OCI-LY1 (cell line): ENCODE results near the gene HCRTR1.

Experiments
- H2AFZ ChIP-seq: fragments of 200-600 bp; sonication (generic), shearing (Covaris generic); 2 replicates; pipeline ENCODE4 v1.6.0; 2014; ENCODE audit warnings: antibody characterized with exemption, mild to moderate bottlenecking, low read length
- H3F3A ChIP-seq: fragments of 200-600 bp; sonication (generic), shearing (Covaris generic); 2 replicates; pipeline ENCODE4 v1.6.0; 2014; ENCODE audit warnings: mild to moderate bottlenecking, antibody characterized with exemption, low read length, moderate library complexity; ENCODE audit not compliant: insufficient read depth
- H3K27ac ChIP-seq: fragments of 200-600 bp; sonication (generic); 2 replicates; pipeline ENCODE4 v1.5.1; 2014; ENCODE audit warnings: low read length, mixed run types, mild to moderate bottlenecking, low read depth; ENCODE audit not compliant: poor library complexity, severe bottlenecking
- H3K27me3 ChIP-seq: fragments of 200-600 bp; sonication (generic); 2 replicates; pipeline ENCODE4 v1.6.0; 2014; ENCODE audit warnings: antibody characterized with exemption, mild to moderate bottlenecking, low read length, moderate library complexity; ENCODE audit not compliant: insufficient read depth
- H3K36me3 ChIP-seq: fragments of 200-600 bp; sonication (generic); 2 replicates; pipeline ENCODE4 v1.6.1; 2014; ENCODE audit warnings: mild to moderate bottlenecking, antibody characterized with exemption, low read length, moderate library complexity, mixed read lengths; ENCODE audit not compliant: insufficient read depth
- H3K4me1 ChIP-seq: fragments of 200-600 bp; sonication (generic); 2 replicates; pipeline ENCODE4 v1.5.1; 2014; ENCODE audit warnings: mild to moderate bottlenecking, low read length, moderate library complexity; ENCODE audit not compliant: insufficient read depth, severe bottlenecking
- H3K4me2 ChIP-seq: fragments of 200-600 bp; sonication (generic), shearing (Covaris generic); 2 replicates; pipeline ENCODE4 v1.6.1; 2014; ENCODE audit warnings: low read length
- H3K4me3 ChIP-seq: fragments of 200-600 bp; sonication (generic); 2 replicates; pipeline ENCODE4 v1.5.1; 2014; ENCODE audit warnings: low read length, low read depth, mild to moderate bottlenecking, mixed read lengths; ENCODE audit not compliant: poor library complexity, severe bottlenecking
- H3K79me2 ChIP-seq: fragments of 200-600 bp; shearing (Covaris generic); 2 replicates; pipeline ENCODE4 v1.6.1; 2016; ENCODE audit warnings: mixed run types, low read length, mixed read lengths; ENCODE audit not compliant: insufficient read depth
- H3K9ac ChIP-seq: fragments of 200-600 bp; sonication (generic), shearing (Covaris generic); 2 replicates; pipeline ENCODE4 v1.6.1; 2014; ENCODE audit warnings: mild to moderate bottlenecking, low read length, mixed read lengths
- H3K9me2 ChIP-seq: fragments of 200-600 bp; sonication (generic), shearing (Covaris generic); 2 replicates; pipeline ENCODE4 v1.6.1; 2014; ENCODE audit warnings: low read depth, mild to moderate bottlenecking, low read length, mixed read lengths
- H3K9me3 ChIP-seq: fragments of 200-600 bp; shearing (Covaris generic); 2 replicates; pipeline ENCODE4 v1.6.1; 2014; ENCODE audit warnings: low read length, mixed read lengths
- H4K20me1 ChIP-seq: fragments of 200-600 bp; sonication (generic), shearing (Covaris generic); 2 replicates; pipeline ENCODE4 v1.6.0; 2016; ENCODE audit warnings: mild to moderate bottlenecking, low read length; ENCODE audit not compliant: insufficient read depth
- CTCF ChIP-seq: fragments of 200-600 bp; sonication (generic), shearing (Covaris generic); IDR thresholded peaks from 2 replicates; pipeline ENCODE4 v1.5.1; 2017; ENCODE audit warnings: mild to moderate bottlenecking, antibody characterized with exemption, low read length, moderate library complexity, mixed read lengths
- EZH2 ChIP-seq: fragments of 200-600 bp; sonication (generic), shearing (Covaris generic); IDR thresholded peaks from 2 replicates; pipeline ENCODE4 v1.8.0; 2017; ENCODE audit warnings: borderline replicate concordance, mixed run types, mild to moderate bottlenecking, antibody characterized with exemption, low read length, moderate library complexity, mixed read lengths

Gene HCRTR1

DNA sequence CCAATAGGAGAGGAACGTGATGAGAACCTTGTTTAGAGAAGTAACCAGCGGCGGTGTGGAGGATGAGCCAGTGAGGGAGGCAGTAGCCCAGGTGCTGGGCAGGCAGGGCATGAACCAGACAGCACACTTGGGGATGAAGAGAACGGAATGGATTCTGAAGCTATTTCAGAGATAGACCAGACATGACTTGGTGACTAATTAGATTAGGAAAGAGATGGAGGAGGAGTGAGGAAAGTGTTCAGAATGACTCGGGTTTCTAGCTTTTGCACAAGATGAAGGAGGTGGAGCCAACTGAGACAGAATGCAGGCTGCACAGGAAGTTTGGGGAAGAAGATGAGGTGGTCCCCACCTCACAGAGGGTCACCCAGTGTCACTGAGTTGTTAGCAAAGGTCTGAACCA is 22.1 kb downstream of the HCRTR1 start:
- H2AFZ ChIP-seq, result no peak overlapping the region
- no peaks in the 10 kb centered on the region for H3F3A ChIP-seq
- no peaks in the 10 kb centered on the region for H3K9me3 ChIP-seq
- no peak for TF ChIP-seq CTCF
- no peak for TF ChIP-seq EZH2
- peaks cover 14% of the 10 kb centered on the region; the same call in 1 of the 2 replicates for H3K36me3 ChIP-seq
- H3K9me2 ChIP-seq, result no peaks in the 10 kb centered on the region
- H3K4me2 ChIP-seq, result peak overlapping the region; percentile 18; the same call in 1 of the 2 replicates
- no peaks in the 10 kb centered on the region for H4K20me1 ChIP-seq
- H3K4me3 ChIP-seq, result no peak overlapping the region
- no peak overlapping the region; the same call in 1 of the 2 replicates for H3K9ac ChIP-seq
- H3K27ac ChIP-seq, result no peak overlapping the region
- H3K4me1 ChIP-seq, result peaks cover 40% of the 10 kb centered on the region
- H3K79me2 ChIP-seq, result peaks cover 62% of the 10 kb centered on the region
- H3K27me3 ChIP-seq, result no peaks in the 10 kb centered on the region

GRCh38 chr1:31640179-31640578 is 22.7 kb downstream of the HCRTR1 start:
- Histone ChIP-seq H3K79me2 (peaks cover 62% of the 10 kb centered on the region), H2AFZ (no peak overlapping the region), H3K9ac (no peak overlapping the region; the same call in 1 of the 2 replicates), H3K27ac (no peak overlapping the region), H3K4me3 (no peak overlapping the region), H3K4me1 (peaks cover 40% of the 10 kb centered on the region), H3K9me2 (no peaks in the 10 kb centered on the region), H3K4me2 (no peak overlapping the region), H3K36me3 (peaks cover 8% of the 10 kb centered on the region; the same call in 1 of the 2 replicates), H3F3A (no peaks in the 10 kb centered on the region), H3K27me3 (no peaks in the 10 kb centered on the region), H3K9me3 (no peaks in the 10 kb centered on the region), H4K20me1 (no peaks in the 10 kb centered on the region)
- TF ChIP-seq EZH2, result no peak
- no peak for TF ChIP-seq CTCF

- H3K36me3 ChIP-seq, result peaks cover 4% of the 10 kb centered on the region; the same call in 1 of the 2 replicates
- no peak for TF ChIP-seq CTCF
- no peak for TF ChIP-seq EZH2
- H3F3A ChIP-seq, result no peaks in the 10 kb centered on the region
- H3K27me3 ChIP-seq, result no peaks in the 10 kb centered on the region
- peaks cover 46% of the 10 kb centered on the region for H3K4me1 ChIP-seq
- no peak overlapping the region for H3K9ac ChIP-seq
- H3K4me2 ChIP-seq, result no peak overlapping the region
- H2AFZ ChIP-seq, result no peak overlapping the region
- peaks cover 62% of the 10 kb centered on the region for H3K79me2 ChIP-seq
- no peak overlapping the region for H3K27ac ChIP-seq
- H4K20me1 ChIP-seq, result no peaks in the 10 kb centered on the region
- no peaks in the 10 kb centered on the region for H3K9me3 ChIP-seq
- H3K9me2 ChIP-seq, result no peaks in the 10 kb centered on the region
- no peak overlapping the region for H3K4me3 ChIP-seq
Observed at GRCh38 chr1:31640964-31641363, 23.5 kb downstream of the HCRTR1 start.
